ENCODE results near the gene P4HA1.

Gene P4HA1

DNA sequence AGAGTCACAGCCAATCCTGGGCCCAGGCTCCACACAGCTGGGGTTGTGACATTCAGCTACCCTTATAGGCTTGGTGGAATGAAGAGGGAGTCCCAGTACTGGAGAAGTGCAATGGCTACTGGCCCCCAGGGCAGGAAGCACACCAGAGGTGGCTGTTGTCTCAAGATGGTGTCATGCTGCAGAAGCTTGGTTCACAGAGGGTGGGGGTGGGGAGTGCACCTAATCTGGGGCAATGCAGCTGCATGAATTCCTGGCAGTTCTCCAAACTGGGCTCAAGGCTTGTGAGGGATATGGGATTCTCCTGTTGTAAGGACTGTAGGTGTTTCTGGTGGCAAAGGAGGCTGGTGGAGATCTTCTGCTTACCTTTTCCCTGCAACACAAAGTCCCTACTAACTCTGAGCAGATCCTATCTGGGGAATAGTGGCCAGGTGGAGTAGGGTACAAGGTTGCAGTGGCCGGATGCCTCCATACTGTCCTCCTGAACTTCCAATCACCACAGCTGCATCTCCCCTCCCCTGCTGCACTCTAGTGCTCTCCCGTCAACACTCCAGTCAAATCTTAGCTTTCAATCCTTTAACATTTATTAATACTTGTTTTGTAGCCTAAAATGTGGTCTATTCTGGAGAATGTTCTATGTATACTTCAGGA lies 114.7 kb downstream of the P4HA1 start:
- DNase-seq (ENCODE audit: low spot score) (no peak), ATAC-seq (ENCODE audit: low read depth) (no peak; the same call in 2 of the 3 replicates)
- Histone ChIP-seq H3K4me3 (ENCODE audit: severe bottlenecking) (no peak overlapping the region), H3K4me1 (ENCODE audit: insufficient read depth, poor library complexity, severe bottlenecking) (no peaks in the 10 kb centered on the region), H3K36me3 (ENCODE audit: low read depth) (no peaks in the 10 kb centered on the region), H3K9me3 (ENCODE audit: severe bottlenecking) (peaks cover 16% of the 10 kb centered on the region), H3K27ac (ENCODE audit: poor library complexity, severe bottlenecking) (no peak overlapping the region), H3K27me3 (ENCODE audit: insufficient read depth, poor library complexity, severe bottlenecking) (no peaks in the 10 kb centered on the region)
- TF ChIP-seq, protein P1, sequence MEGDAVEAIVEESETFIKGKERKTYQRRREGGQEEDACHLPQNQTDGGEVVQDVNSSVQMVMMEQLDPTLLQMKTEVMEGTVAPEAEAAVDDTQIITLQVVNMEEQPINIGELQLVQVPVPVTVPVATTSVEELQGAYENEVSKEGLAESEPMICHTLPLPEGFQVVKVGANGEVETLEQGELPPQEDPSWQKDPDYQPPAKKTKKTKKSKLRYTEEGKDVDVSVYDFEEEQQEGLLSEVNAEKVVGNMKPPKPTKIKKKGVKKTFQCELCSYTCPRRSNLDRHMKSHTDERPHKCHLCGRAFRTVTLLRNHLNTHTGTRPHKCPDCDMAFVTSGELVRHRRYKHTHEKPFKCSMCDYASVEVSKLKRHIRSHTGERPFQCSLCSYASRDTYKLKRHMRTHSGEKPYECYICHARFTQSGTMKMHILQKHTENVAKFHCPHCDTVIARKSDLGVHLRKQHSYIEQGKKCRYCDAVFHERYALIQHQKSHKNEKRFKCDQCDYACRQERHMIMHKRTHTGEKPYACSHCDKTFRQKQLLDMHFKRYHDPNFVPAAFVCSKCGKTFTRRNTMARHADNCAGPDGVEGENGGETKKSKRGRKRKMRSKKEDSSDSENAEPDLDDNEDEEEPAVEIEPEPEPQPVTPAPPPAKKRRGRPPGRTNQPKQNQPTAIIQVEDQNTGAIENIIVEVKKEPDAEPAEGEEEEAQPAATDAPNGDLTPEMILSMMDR (IDR thresholded peaks at IDR 0.05; ENCODE audit: poor library complexity, severe bottlenecking) = no peak

DNA sequence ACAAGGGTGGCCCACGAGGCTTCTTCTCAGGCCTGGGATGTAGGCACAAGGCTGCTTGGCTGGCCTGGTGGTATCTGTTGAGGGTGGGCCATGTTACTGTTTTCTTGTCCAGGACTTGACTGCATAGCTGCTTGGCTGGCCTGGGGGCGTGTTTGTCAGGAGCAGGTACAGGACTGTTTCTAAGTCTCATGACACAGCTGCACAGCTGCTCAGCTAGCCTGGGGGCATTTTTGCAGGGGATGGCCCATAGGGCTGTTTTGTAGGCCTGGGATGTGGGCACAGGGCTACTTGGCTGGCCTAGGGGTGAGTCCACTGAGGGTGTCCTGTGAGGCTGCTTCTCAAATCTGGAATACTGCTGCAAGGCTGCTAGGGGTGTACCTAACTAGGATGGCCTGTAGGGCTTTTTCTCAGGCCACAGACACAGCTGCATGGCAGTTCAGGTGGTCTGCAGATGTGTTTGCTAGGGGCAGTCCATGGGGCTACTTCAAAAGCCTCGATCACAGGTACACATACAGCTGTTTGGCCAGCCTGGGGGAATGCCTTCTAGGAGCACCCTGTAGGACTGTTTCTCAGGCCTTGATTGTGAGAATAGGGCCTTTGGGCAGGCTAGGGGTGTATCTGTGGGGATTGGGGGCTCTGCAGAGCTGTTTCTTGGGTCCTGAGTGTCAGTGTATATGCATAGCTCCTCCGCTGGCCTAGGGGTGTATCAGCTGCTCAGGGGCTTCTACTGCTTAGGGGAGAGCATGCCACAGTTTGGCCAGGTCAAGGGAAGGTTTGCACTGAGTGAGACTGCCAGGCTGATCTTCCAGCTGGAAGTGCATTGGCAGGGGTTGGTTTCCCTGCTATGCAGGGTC lies 115.4 kb downstream of the P4HA1 start:
- no peaks in the 10 kb centered on the region for H3K4me1 ChIP-seq (ENCODE audit: insufficient read depth, poor library complexity, severe bottlenecking)
- peaks cover 16% of the 10 kb centered on the region for H3K9me3 ChIP-seq (ENCODE audit: severe bottlenecking)
- TF ChIP-seq, protein P1 (IDR thresholded peaks at IDR 0.05; ENCODE audit: poor library complexity, severe bottlenecking) = no peak
- H3K27me3 ChIP-seq (ENCODE audit: insufficient read depth, poor library complexity, severe bottlenecking) = no peaks in the 10 kb centered on the region
- H3K4me3 ChIP-seq (ENCODE audit: severe bottlenecking) = no peak overlapping the region
- DNase-seq (ENCODE audit: low spot score) (no peak), ATAC-seq (ENCODE audit: low read depth) (0 out of 3 replicates have a peak, but pooled peaks have one; percentile 12)
- H3K36me3 ChIP-seq (ENCODE audit: low read depth) = no peaks in the 10 kb centered on the region
- H3K27ac ChIP-seq (ENCODE audit: poor library complexity, severe bottlenecking) = no peak overlapping the region

DNA sequence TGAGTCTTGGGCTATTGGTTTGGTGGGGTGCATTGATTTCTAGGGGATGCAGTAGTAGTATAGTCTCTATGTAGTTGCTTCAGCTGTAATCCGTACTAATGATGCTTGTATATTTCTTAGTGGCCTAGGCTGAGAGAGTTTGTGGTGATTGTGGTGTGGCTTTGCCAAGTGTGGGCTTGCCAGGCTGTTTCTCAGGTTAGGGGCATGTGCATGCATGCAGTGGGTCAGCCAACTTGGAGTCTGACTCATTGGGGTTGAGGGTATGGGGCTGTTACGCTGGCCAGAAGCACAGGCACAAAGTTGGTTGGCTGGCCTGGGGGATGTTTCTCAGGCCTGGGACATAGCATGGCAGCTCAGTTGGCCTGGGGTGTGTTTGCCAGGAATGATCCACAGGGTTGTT lies 116.3 kb downstream of the P4HA1 start:
- DNase-seq (ENCODE audit: low spot score) = no peak
- no peak overlapping the region for H3K27ac ChIP-seq (ENCODE audit: poor library complexity, severe bottlenecking)
- no peak for ATAC-seq (ENCODE audit: low read depth)
- no peaks in the 10 kb centered on the region for H3K4me1 ChIP-seq (ENCODE audit: insufficient read depth, poor library complexity, severe bottlenecking)
- H3K27me3 ChIP-seq (ENCODE audit: insufficient read depth, poor library complexity, severe bottlenecking) = no peaks in the 10 kb centered on the region
- H3K36me3 ChIP-seq (ENCODE audit: low read depth) = no peaks in the 10 kb centered on the region
- no peak overlapping the region for H3K4me3 ChIP-seq (ENCODE audit: severe bottlenecking)
- TF ChIP-seq, protein P1 (IDR thresholded peaks at IDR 0.05; ENCODE audit: poor library complexity, severe bottlenecking) = no peak
- H3K9me3 ChIP-seq (ENCODE audit: severe bottlenecking) = peaks cover 16% of the 10 kb centered on the region

- Histone ChIP-seq H3K27me3 (ENCODE audit: insufficient read depth, poor library complexity, severe bottlenecking) (no peaks in the 10 kb centered on the region), H3K36me3 (ENCODE audit: low read depth) (no peaks in the 10 kb centered on the region), H3K4me1 (ENCODE audit: insufficient read depth, poor library complexity, severe bottlenecking) (no peaks in the 10 kb centered on the region), H3K27ac (ENCODE audit: poor library complexity, severe bottlenecking) (no peak overlapping the region), H3K9me3 (ENCODE audit: severe bottlenecking) (peaks cover 16% of the 10 kb centered on the region), H3K4me3 (ENCODE audit: severe bottlenecking) (no peak overlapping the region)
- no peak for DNase-seq (ENCODE audit: low spot score)
- TF ChIP-seq, protein P1 (IDR thresholded peaks at IDR 0.05; ENCODE audit: poor library complexity, severe bottlenecking) = no peak
- no peak for ATAC-seq (ENCODE audit: low read depth)
Measured at GRCh38 chr10:72979709-72980108, 117.0 kb downstream of the P4HA1 start.

All from RWPE2 (cell line).